SK-N-MC (cell line): ENCODE results near the gene TXNDC11.

Source experiments
- EZH2 ChIP-seq: fragments of 200-600 bp; sonication (generic); IDR thresholded peaks from one replicate; pipeline ENCODE4 v1.6.1; 2017; ENCODE audit warnings: antibody characterized with exemption
- FOXP2 ChIP-seq: optimal IDR thresholded peaks from 2 replicates; pipeline ENCODE3; 2011; ENCODE audit warnings: mild to moderate bottlenecking, moderate library complexity; ENCODE audit not compliant: insufficient read depth; ENCODE audit errors: extremely low read length, control extremely low read depth
- POLR2AphosphoS5 ChIP-seq: IDR thresholded peaks from 2 replicates; pipeline ENCODE4 v1.6.1; 2012; ENCODE audit warnings: mild to moderate bottlenecking, low read depth, low read length, borderline replicate concordance

- TF ChIP-seq POLR2AphosphoS5 = no peak
- no peak for TF ChIP-seq EZH2
- TF ChIP-seq FOXP2 = no peak
Measured at GRCh38 chr16:11705311-11706025, 37.2 kb downstream of the TXNDC11 start.
